ENCODE data around the gene WFDC1.

DNA sequence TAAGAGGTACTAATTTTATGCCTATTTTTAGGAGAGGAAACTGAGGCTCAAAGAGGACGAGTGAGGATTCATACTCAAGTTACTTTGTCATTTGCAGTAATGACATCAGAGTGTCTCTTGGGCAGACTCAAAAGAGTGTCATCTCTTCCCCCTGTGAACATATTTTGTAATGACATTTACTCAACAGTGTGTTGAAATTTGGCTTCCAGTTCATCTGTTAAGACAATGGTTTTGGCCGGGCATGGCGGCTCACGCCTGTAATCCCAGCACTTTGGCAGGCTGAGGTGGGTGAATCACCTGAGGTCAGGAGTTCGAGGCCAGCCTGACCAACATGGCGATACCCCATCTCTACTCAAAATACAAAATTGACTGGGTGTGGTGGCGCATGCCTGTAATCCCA is 28.9 kb downstream of the WFDC1 start:
- TF ChIP-seq, protein P1, sequence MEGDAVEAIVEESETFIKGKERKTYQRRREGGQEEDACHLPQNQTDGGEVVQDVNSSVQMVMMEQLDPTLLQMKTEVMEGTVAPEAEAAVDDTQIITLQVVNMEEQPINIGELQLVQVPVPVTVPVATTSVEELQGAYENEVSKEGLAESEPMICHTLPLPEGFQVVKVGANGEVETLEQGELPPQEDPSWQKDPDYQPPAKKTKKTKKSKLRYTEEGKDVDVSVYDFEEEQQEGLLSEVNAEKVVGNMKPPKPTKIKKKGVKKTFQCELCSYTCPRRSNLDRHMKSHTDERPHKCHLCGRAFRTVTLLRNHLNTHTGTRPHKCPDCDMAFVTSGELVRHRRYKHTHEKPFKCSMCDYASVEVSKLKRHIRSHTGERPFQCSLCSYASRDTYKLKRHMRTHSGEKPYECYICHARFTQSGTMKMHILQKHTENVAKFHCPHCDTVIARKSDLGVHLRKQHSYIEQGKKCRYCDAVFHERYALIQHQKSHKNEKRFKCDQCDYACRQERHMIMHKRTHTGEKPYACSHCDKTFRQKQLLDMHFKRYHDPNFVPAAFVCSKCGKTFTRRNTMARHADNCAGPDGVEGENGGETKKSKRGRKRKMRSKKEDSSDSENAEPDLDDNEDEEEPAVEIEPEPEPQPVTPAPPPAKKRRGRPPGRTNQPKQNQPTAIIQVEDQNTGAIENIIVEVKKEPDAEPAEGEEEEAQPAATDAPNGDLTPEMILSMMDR (conservative IDR thresholded peaks at IDR 0.05; ENCODE audit: low read length) = no peak
- TF ChIP-seq EZH2phosphoT487 (IDR thresholded peaks at IDR 0.05; ENCODE audit: borderline replicate concordance, low read depth, low read length) = no peak

Measured in OCI-LY7 (cell line).